H1 (cell line): ENCODE results near the gene CHST11. TPM values are rescaled to one million over a fixed set of nuclear protein-coding genes. Genes with fewer than 3 reads are reported as not detected.

Source experiments
- RNF2 ChIP-seq: fragments of 200-900, 300-1000 bp; sonication (generic); IDR thresholded peaks from 2 replicates; pipeline ENCODE4 v1.7.1; 2016; ENCODE audit warnings: borderline replicate concordance, low read depth, mild to moderate bottlenecking, antibody characterized with exemption, low read length; ENCODE audit not compliant: poor library complexity, severe bottlenecking; ENCODE audit errors: missing control alignments
- polyA plus RNA-seq, 7 experiments: library from polyadenylated mRNA; depleted of rRNA in 3 of 7; stranded (reverse) in 5 of 7; unstranded in 2 of 7; fragments of >200 nt in 5 of 7; fragments of 200-250 nt in 2 of 7; gene quantifications; 1 replicate in 5 of 7; 2 replicates in 1 of 7; 4 replicates in 1 of 7; pipeline versions ENCODE4 v1.2.1 to v1.2.3, GENCODE V29; 2011 to 2013; ENCODE audit warnings: missing spikeins in 2 of 7, mixed read lengths in 2 of 7
- total RNA-seq: library from RNA; stranded (reverse); fragmentation: NEBNext Ultra II Directional; extraction: Animal tissue kit (Norgen Biotek cat#: 25700); gene quantifications from 2 replicates; pipeline ENCODE4 v1.2.1, GENCODE V29; 2021

CHST11 gene
- total and polyA plus RNA-seq, 2 of the 8 experiments (the other 6 are each of a cell fraction or from before 2014, with no cell fraction given) = 14.4 to 20.8 TPM

GRCh38 chr12:104684884-104685283 is 228.1 kb downstream of the CHST11 start (continued):
- no peak for TF ChIP-seq RNF2
